ENCODE measurements around the gene MRI1.

GRCh38 chr19:13817615-13818371, 53.5 kb downstream of the MRI1 start:
- no peak for TF ChIP-seq CTCF (IDR thresholded peaks at IDR 0.05)
- no peak for TF ChIP-seq POLR2A (IDR thresholded peaks at IDR 0.05)
